ENCODE measurements around the gene DCC. TPM values are rescaled to one million over a fixed set of nuclear protein-coding genes. Genes with fewer than 3 reads are reported as not detected.

Gene DCC
- total and polyA plus RNA-seq, 2 donors from 2014 or later: 3.9 TPM; not detected in 1

GRCh38 chr18:52489396-52490306, 149.7 kb downstream of the DCC start:
- peaks cover 0 to 6% (median 3%) of the 10 kb centered on the region in 3 donors for H3K9me3 ChIP-seq (ENCODE audit: control insufficient read depth in 2 of 3, insufficient read depth in 1 of 3, low read length in 3 of 3)
- no peak for FAIRE-seq
- no peaks in the 10 kb centered on the region for H3K36me3 ChIP-seq (ENCODE audit: control insufficient read depth in 2 of 3, insufficient read depth in 3 of 3, low read length in 3 of 3)
- no peaks in the 10 kb centered on the region for H3K27me3 ChIP-seq (ENCODE audit: control insufficient read depth, insufficient read depth, low read length)
- H3K27ac ChIP-seq (ENCODE audit: low read depth in 2 of 2, low read length in 2 of 2): no peak overlapping the region
- H3K4me1 ChIP-seq (ENCODE audit: control insufficient read depth in 2 of 3, insufficient read depth in 2 of 3, low read depth in 1 of 3, low read length in 3 of 3): no peaks in the 10 kb centered on the region
- no peak overlapping the region for H3K9ac ChIP-seq (ENCODE audit: low read length in 3 of 3)
- no peak for TF ChIP-seq CTCF (IDR thresholded peaks at IDR 0.05; ENCODE audit: borderline replicate concordance, extremely low read depth, insufficient read depth)
- no peak overlapping the region for H3K4me3 ChIP-seq (ENCODE audit: low read length in 3 of 3)
- DNase-seq: no peak
- intact Hi-C loops (cut with DNase I): no loop called here

- Histone ChIP-seq H3K9ac (ENCODE audit: low read length in 3 of 3) (no peak overlapping the region), H3K4me3 (ENCODE audit: low read length in 3 of 3) (no peak overlapping the region), H3K27ac (ENCODE audit: low read depth in 2 of 2, low read length in 2 of 2) (no peak overlapping the region), H3K27me3 (ENCODE audit: control insufficient read depth, insufficient read depth, low read length) (no peaks in the 10 kb centered on the region), H3K4me1 (ENCODE audit: control insufficient read depth in 2 of 3, insufficient read depth in 2 of 3, low read depth in 1 of 3, low read length in 3 of 3) (no peaks in the 10 kb centered on the region), H3K36me3 (ENCODE audit: control insufficient read depth in 2 of 3, insufficient read depth in 3 of 3, low read length in 3 of 3) (no peaks in the 10 kb centered on the region), H3K9me3 (ENCODE audit: control insufficient read depth in 2 of 3, insufficient read depth in 1 of 3, low read length in 3 of 3) (peaks cover 0 to 6% (median 3%) of the 10 kb centered on the region in 3 donors)
- DNase-seq: no peak
- no peak for TF ChIP-seq CTCF (IDR thresholded peaks at IDR 0.05; ENCODE audit: borderline replicate concordance, extremely low read depth, insufficient read depth)
- FAIRE-seq: no peak
- intact Hi-C loops (cut with DNase I): no loop called here
These were observed 156.4 kb downstream of the DCC start for GRCh38 chr18:52496426-52496825.

- Histone ChIP-seq H3K4me3 (ENCODE audit: low read length in 3 of 3) (no peak overlapping the region), H3K36me3 (ENCODE audit: control insufficient read depth in 2 of 3, insufficient read depth in 3 of 3, low read length in 3 of 3) (no peaks in the 10 kb centered on the region), H3K4me1 (ENCODE audit: control insufficient read depth in 2 of 3, insufficient read depth in 2 of 3, low read depth in 1 of 3, low read length in 3 of 3) (no peaks in the 10 kb centered on the region), H3K9ac (ENCODE audit: low read length in 3 of 3) (no peak overlapping the region), H3K27me3 (ENCODE audit: control insufficient read depth, insufficient read depth, low read length) (no peaks in the 10 kb centered on the region), H3K27ac (ENCODE audit: low read depth in 2 of 2, low read length in 2 of 2) (no peak overlapping the region), H3K9me3 (ENCODE audit: control insufficient read depth in 2 of 3, insufficient read depth in 1 of 3, low read length in 3 of 3) (peaks cover 0 to 2% (median 0%) of the 10 kb centered on the region in 3 donors)
- FAIRE-seq (no peak), DNase-seq (peak in 2 of 5 donors; percentile 31 to 42)
- TF ChIP-seq CTCF (IDR thresholded peaks at IDR 0.05; ENCODE audit: borderline replicate concordance, extremely low read depth, insufficient read depth): no peak
- intact Hi-C loops (cut with DNase I): no loop called here
These were observed 159.0 kb downstream of the DCC start for GRCh38 chr18:52499016-52499415.

Measured in kidney (tissue), 14 donors.